ENCODE data around the gene NPIPA3. TPM values are rescaled to one million over a fixed set of nuclear protein-coding genes. Genes with fewer than 3 reads are reported as not detected.

Gene NPIPA3
- total RNA-seq, 120 experiments from 2014 or later: 0.69 to 31.0 (median 6.3) TPM; not detected in 33

Other genes starting within 250 kb of the NPIPA3 start
- 10 to 100 TPM; 20.5 to 58.1 (median 35.9) TPM for gene PARN, start 73.2 kb upstream of the NPIPA3 start, total RNA-seq
- 10 to 100 TPM; 26.5 to 50.2 (median 36.3) TPM for gene BFAR, start 70.5 kb upstream of the NPIPA3 start, total RNA-seq
- 1 to 10 TPM in 3 of 120 experiments, under 1 TPM in 11, not detected in 106; 0.47 to 1.8 (median 0.72) TPM for gene PLA2G10, start 9.1 kb upstream of the NPIPA3 start, total RNA-seq
- gene NPIPA2, start 39.1 kb downstream of the NPIPA3 start, total RNA-seq: 10 to 100 TPM in 67 of 120 experiments, 1 to 10 TPM in 47, under 1 TPM in 1, not detected in 5; 0.91 to 33.4 (median 11.5) TPM
- 100 to 1,000 TPM in 112 of 120 experiments, 10 to 100 TPM in 8; 78.9 to 200 (median 142) TPM for gene NOMO1, start 130.3 kb downstream of the NPIPA3 start, total RNA-seq
- 100 to 1,000 TPM; 166 to 555 (median 298) TPM for gene NPIPA1, start 234.0 kb downstream of the NPIPA3 start, total RNA-seq

Measured in dorsolateral prefrontal cortex (tissue), 118 donors.